Coronary artery (tissue), 2 donors: ENCODE data around the gene CRYAB.
A peak's percentile ranks its signal among the peaks of the same experiment; 100 is the strongest.

Experiments used
- DNase-seq: peaks from one replicate; pipeline ENCODE4 v3.0.0-alpha.2; 2017; ENCODE audit warnings: low spot score
- H3K27ac ChIP-seq, 2 donors: fragments of 200-600 bp; sonication (generic); one replicate each; pipeline ENCODE4 v1.5.1; 2016 to 2019
- H3K4me3 ChIP-seq: fragments of 200-600 bp; sonication (generic); 2 replicates; pipeline ENCODE4 v1.5.1; 2016; ENCODE audit warnings: mild to moderate bottlenecking, moderate library complexity
- TF ChIP-seq, protein P1 (sequence below): fragments of 200-600 bp; sonication (generic); IDR thresholded peaks from one replicate; pipeline ENCODE4 v1.5.1; 2019; ENCODE audit warnings: antibody characterized with exemption

Gene CRYAB

DNA sequence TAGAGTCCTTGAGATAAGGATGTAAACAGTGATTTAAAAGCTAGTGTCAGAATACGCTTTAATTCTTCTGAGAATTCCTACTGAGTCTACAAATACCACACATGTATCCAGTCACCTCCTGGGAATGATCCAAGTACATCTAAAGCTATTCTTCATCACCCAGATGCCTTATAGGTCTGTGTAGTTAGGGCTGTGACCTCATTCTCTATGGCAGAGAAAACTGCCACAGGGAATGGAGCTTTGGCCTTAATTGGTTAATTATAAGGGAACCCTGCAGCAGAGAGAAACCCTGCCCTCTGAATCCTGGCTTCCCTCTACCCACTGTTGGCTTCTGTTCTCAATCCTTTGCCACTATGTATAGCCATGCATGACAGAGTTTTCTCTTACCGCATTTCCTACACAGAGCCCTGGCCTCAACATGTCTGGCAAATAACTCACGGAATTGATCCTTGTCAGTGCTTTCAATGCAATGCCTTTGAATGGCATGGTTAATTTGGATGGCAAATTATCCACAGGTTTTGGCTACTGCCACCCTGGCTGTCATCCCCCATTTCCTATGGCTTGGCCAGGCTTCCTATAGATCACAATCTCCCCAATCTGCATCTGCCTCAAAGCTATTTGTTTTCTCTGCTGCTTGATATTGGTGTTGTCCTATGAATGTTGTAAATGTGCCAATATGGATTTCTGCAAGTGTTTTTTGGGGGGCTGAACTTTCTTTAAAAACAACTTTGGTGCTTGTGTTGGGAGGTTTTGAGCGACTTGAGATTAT is 28.4 kb upstream of the CRYAB start:
- Histone ChIP-seq H3K27ac (peak overlapping the region; percentile 1 to 80), H3K4me3 (no peak overlapping the region)
- DNase-seq = no peak
- TF ChIP-seq, protein P1, sequence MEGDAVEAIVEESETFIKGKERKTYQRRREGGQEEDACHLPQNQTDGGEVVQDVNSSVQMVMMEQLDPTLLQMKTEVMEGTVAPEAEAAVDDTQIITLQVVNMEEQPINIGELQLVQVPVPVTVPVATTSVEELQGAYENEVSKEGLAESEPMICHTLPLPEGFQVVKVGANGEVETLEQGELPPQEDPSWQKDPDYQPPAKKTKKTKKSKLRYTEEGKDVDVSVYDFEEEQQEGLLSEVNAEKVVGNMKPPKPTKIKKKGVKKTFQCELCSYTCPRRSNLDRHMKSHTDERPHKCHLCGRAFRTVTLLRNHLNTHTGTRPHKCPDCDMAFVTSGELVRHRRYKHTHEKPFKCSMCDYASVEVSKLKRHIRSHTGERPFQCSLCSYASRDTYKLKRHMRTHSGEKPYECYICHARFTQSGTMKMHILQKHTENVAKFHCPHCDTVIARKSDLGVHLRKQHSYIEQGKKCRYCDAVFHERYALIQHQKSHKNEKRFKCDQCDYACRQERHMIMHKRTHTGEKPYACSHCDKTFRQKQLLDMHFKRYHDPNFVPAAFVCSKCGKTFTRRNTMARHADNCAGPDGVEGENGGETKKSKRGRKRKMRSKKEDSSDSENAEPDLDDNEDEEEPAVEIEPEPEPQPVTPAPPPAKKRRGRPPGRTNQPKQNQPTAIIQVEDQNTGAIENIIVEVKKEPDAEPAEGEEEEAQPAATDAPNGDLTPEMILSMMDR = no peak

DNA sequence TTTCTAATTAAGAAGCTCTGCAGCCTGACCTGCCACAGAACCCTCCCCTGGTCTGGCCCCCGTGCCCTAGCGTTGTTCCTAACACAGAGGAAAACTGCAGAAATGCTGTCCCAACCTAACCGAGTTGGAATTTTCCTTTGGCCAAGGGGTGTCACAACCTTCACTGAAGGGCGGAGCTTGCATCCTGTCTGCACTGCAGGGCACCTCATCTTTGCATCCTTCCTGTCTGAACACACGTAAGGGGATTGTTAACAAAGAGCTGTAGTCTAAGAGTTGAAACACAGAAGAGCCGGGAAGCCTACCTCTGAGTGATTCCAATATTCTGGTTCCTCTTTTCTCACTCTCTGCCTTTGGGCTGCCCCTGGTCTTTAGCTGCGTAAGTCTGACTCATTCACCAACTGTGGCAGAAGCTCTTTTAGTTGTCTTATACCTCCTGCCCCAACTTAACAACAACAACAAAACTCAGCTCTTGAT is 27.2 kb upstream of the CRYAB start:
- no peak for DNase-seq
- TF ChIP-seq, protein P1 = no peak
- H3K4me3 ChIP-seq = peak overlapping the region; percentile 85
- H3K27ac ChIP-seq = peak overlapping the region; percentile 75 to 80

DNA sequence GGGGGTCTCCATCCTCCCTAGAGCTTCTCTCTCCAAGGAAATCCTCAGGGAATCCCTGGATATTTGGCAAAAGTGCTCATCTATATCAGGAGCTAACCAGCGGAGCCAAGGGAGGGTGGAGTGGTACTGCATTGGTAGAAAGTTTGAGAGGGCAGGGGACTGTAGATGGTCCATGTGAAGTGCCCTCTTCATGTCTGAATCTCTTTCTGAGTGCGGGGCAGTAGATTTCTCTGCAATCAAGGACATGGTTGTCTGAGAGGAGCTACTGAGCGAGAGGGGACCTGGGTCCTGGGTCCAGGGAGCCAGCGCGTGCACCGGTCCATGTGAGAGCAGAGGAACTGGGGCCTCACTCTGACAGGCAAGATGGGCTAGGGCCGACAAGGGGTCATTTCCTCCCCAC is 26.3 kb upstream of the CRYAB start:
- TF ChIP-seq, protein P1 = no peak
- peak overlapping the region; percentile 85 for H3K4me3 ChIP-seq
- DNase-seq = no peak
- H3K27ac ChIP-seq = peak overlapping the region; percentile 75 to 80

DNA sequence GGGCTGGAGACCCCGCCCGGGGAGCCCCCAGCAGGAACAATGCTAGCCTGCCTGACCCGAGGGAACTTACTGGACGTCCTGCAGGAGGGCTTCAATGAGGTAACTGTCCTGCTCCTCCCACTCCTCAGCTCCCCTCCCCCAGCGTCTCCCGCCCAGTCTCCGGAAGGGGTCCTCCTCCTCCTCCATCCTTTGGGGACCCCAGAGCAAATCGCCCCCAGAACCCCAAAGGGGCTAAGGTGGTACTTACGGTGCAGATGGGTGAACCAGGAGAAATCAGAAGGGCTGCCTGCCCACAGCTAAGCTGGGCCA is 25.8 kb upstream of the CRYAB start:
- DNase-seq = no peak
- peak overlapping the region; percentile 75 to 80 for H3K27ac ChIP-seq
- TF ChIP-seq, protein P1 = no peak
- peak overlapping the region; percentile 85 for H3K4me3 ChIP-seq

DNA sequence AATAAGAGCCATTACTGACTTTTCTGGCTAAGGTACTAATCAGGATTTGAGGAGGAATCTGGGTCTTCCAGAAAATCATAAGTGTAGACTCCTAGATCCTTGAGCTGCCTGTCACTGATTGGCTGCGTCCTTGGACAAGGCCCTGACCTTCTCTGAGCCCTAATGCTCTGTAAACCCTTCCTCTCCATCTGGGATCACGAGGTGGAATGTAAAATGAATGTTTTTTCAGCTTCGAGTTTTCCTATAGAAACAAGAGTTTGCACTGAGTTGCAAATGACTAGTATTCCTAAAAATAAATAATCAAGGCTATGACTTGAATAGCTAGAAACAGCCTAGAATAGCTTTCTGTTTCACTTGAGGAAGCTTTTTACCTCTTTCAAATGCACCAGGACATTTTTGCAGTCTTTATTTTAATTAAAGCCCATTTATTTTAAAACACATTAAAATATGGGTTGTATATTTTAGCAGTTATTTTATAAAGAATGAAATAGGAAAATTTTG is 24.5 kb upstream of the CRYAB start:
- DNase-seq = no peak
- Histone ChIP-seq H3K4me3 (peak overlapping the region; percentile 85), H3K27ac (peak overlapping the region; percentile 75 to 80)
- TF ChIP-seq, protein P1 = no peak

DNA sequence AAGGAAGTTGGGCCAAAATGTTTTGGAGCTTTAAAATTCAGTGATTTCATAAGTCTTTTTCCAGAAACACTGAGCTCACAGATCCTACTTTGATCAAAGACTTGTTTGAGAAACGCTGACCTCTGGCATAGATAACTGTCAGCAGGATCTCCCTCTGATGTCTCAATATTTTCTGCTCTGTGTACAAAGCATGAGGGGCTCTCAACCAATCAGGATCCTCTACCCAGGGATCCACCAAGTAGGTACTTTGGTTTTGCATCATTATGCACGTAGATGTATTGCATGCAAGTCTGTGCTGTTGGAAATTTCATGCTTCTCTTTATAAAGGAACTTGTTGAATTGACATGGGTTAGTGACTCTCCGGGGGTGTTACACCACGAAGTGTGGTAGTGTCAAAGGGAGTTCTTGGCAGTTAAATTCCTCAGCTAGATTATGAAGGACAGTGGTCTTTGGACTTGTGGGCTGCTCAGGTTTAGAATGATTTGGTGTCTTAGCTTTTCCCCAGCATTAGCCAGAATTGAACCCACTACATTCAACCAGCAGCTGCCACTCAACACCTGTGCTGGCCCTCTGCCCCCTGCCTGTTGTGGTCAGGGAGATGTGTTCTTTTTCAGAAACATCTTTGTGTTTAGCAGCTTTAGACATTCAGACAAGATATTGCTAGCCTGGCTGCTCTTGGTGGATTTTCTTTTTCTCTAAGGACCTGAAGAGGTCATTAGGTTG is 23.9 kb upstream of the CRYAB start:
- H3K4me3 ChIP-seq = no peak overlapping the region
- H3K27ac ChIP-seq = peak overlapping the region; percentile 71 to 75
- TF ChIP-seq, protein P1 = no peak
- DNase-seq = no peak

DNA sequence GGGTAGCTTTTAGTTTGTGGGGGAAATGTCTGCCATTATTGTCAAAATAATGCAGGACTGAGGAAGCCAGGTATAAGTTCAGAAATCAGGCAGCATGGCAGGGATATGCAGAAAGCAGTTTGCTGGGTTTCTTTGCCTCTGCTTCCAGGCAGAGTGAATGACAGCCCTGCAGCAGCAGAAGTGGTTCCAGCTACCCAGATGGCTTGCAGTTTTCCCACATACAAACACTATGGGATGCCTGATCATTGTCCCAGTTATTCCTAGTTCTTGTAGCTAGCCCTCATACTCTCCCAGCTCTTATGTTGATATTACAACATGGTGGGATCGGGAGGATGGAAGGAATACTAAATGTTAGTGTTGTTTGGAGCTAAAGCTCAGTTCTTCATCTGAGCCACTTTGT is 22.7 kb upstream of the CRYAB start:
- H3K27ac ChIP-seq = peak overlapping the region in 1 of 2 donors; percentile 12
- TF ChIP-seq, protein P1 = no peak
- DNase-seq = peak; percentile 17
- no peak overlapping the region for H3K4me3 ChIP-seq
